B cell (primary cell): ENCODE results near the gene ZNF615. TPM values are rescaled to one million over a fixed set of nuclear protein-coding genes. Genes with fewer than 3 reads are reported as not detected.

ENCODE experiments used
- ATAC-seq: fragments of 200-7000 bp; cut with Tn5 transposase; one replicate; pipeline ENCODE4 v1.10.0; 2021; ENCODE audit warnings: low read depth, mild to moderate bottlenecking, moderate number of reproducible peaks, moderate library complexity
- CTCF ChIA-PET: fragments of 350-600 bp; sonication (Branson Sonifier 250); formaldehyde crosslinking; loops from one replicate; lab custom pipeline; 2021; ENCODE audit warnings: antibody characterized with exemption, inconsistent platforms; lab: Charles Lee
- POLR2A ChIA-PET: fragments of 350-600 bp; sonication (Branson Sonifier 250); formaldehyde crosslinking; loops from one replicate; lab custom pipeline; 2021; ENCODE audit warnings: antibody characterized with exemption; lab: Charles Lee
- DNase-seq: peaks from one replicate; pipeline ENCODE4 v3.0.0; 2013
- H2AFZ ChIP-seq: 2 replicates; pipeline ENCODE4 v1.6.1; 2012; ENCODE audit warnings: mild to moderate bottlenecking, low read depth, low read length; ENCODE audit not compliant: insufficient read depth, poor library complexity, severe bottlenecking
- H3K27ac ChIP-seq, 2 donors: 1 replicate in 1 of 2; 2 replicates in 1 of 2; pipeline ENCODE4 v1.5.1; 2012 to 2013; ENCODE audit warnings: low read length in 2 of 2, mild to moderate bottlenecking in 2 of 2, moderate library complexity in 1 of 2
- H3K27me3 ChIP-seq, 4 experiments: fragments of 200-600 bp in 1 of 4; sonication (generic) in 1 of 4; replicated peaks in 1 of 4; 1 replicate in 2 of 4; 2 replicates in 2 of 4; pipeline versions ENCODE4 v1.6.1 to v1.7.0; 2013 to 2016; ENCODE audit warnings: low read length in 3 of 4, mild to moderate bottlenecking in 2 of 4, mixed read lengths in 1 of 4, moderate library complexity in 1 of 4; ENCODE audit not compliant: insufficient read depth in 4 of 4, control insufficient read depth in 3 of 4; ENCODE audit errors: control extremely low read depth in 1 of 4
- H3K36me3 ChIP-seq, 2 experiments: replicated peaks in 1 of 2; 1 replicate in 1 of 2; 2 replicates in 1 of 2; pipeline versions ENCODE4 v1.6.1 to v1.7.1; 2013; ENCODE audit warnings: low read length in 1 of 2; ENCODE audit not compliant: insufficient read depth in 2 of 2, control insufficient read depth in 1 of 2; ENCODE audit errors: control extremely low read depth in 1 of 2, extremely low read depth in 1 of 2
- H3K4me1 ChIP-seq, 2 donors: fragments of 200-600 bp in 1 of 2; sonication (generic) in 1 of 2; 1 replicate in 1 of 2; 2 replicates in 1 of 2; pipeline versions ENCODE4 v1.5.1 to v1.6.1; 2013 to 2017; ENCODE audit warnings: low read length in 2 of 2; ENCODE audit not compliant: control insufficient read depth in 2 of 2, insufficient read depth in 2 of 2
- H3K4me2 ChIP-seq: replicated peaks from 2 replicates; pipeline ENCODE3; 2012; ENCODE audit warnings: mild to moderate bottlenecking, low read depth, low read length; ENCODE audit not compliant: poor library complexity, severe bottlenecking
- H3K4me3 ChIP-seq, 5 experiments: fragments of 200-600 bp in 1 of 5; sonication (generic) in 1 of 5; 1 replicate in 3 of 5; 2 replicates in 2 of 5; pipeline versions ENCODE4 v1.5.1 to v1.7.0; 2011 to 2016; ENCODE audit warnings: low read length in 4 of 5, mild to moderate bottlenecking in 4 of 5, low read depth in 2 of 5, control low read depth in 1 of 5, moderate library complexity in 1 of 5; ENCODE audit not compliant: insufficient read depth in 1 of 5; ENCODE audit errors: control extremely low read depth in 1 of 5, extremely low read depth in 1 of 5
- H3K79me2 ChIP-seq: fragments of 200-600 bp; sonication (generic); one replicate; pipeline ENCODE4 v1.6.0; 2016; ENCODE audit warnings: low read length; ENCODE audit not compliant: control insufficient read depth, insufficient read depth
- H3K9ac ChIP-seq: fragments of 200-600 bp; sonication (generic); 2 replicates; pipeline ENCODE4 v1.6.1; 2017; ENCODE audit warnings: mild to moderate bottlenecking, low read length, moderate library complexity
- H3K9me3 ChIP-seq, 3 donors: one replicate each; pipeline versions ENCODE4 v1.6.1 to v1.7.1; 2013; ENCODE audit warnings: low read length in 2 of 3; ENCODE audit not compliant: control insufficient read depth in 2 of 3, insufficient read depth in 1 of 3; ENCODE audit errors: control extremely low read depth in 1 of 3
- H4K20me1 ChIP-seq: 2 replicates; pipeline ENCODE4 v1.6.0; 2012; ENCODE audit warnings: mild to moderate bottlenecking, low read length; ENCODE audit not compliant: insufficient read depth, control insufficient read depth, poor library complexity, severe bottlenecking
- H3K27ac Mint-ChIP-seq: one replicate; pipeline ENCODE4 v1.8.0; 2021; ENCODE audit warnings: mixed read lengths
- H3K27me3 Mint-ChIP-seq: one replicate; pipeline ENCODE4 v1.8.0; 2021; ENCODE audit warnings: mixed read lengths
- H3K4me1 Mint-ChIP-seq: one replicate; pipeline ENCODE4 v1.8.0; 2021; ENCODE audit warnings: mixed read lengths
- H3K4me3 Mint-ChIP-seq: one replicate; pipeline ENCODE4 v1.8.0; 2021; ENCODE audit warnings: mixed read lengths
- H3K9me3 Mint-ChIP-seq: one replicate; pipeline ENCODE4 v1.8.0; 2022; ENCODE audit warnings: mixed read lengths; ENCODE audit not compliant: insufficient read depth
- CTCF ChIP-seq: fragments of 200-600 bp; IDR thresholded peaks from one replicate; pipeline ENCODE4 v1.8.0; 2022; ENCODE audit warnings: antibody characterized with exemption, mild to moderate bottlenecking
- EZH2 ChIP-seq: IDR thresholded peaks from 2 replicates; pipeline ENCODE4 v1.6.1; 2012; ENCODE audit warnings: borderline replicate concordance, low read depth, mild to moderate bottlenecking, moderate library complexity, low read length; ENCODE audit not compliant: insufficient read depth, poor library complexity, severe bottlenecking
- WGBS: methylation state at CpG from one replicate; pipeline ENCODE4 v1.1.5; 2013; ENCODE audit warnings: missing lambda C conversion rate; ENCODE audit not compliant: insufficient coverage; 5-methylcytosine and 5-hydroxymethylcytosine counted together
- intact Hi-C: fragments of 100-400 bp; cut with micrococcal nuclease; formaldehyde crosslinking; loops from one replicate; pipeline ENCODE4 v1.10.0; 2022
- polyA plus RNA-seq: library from polyadenylated mRNA; depleted of rRNA; stranded (reverse); fragments of >200 nt; gene quantifications from 2 replicates; pipeline ENCODE4 v1.2.3, GENCODE V29; 2012
- total RNA-seq, 2 donors: library from RNA; stranded (reverse); fragments of 120-200 nt in 1 of 2; gene quantifications; 1 replicate in 1 of 2; 2 replicates in 1 of 2; pipeline versions ENCODE4 v1.2.3 to v1.2.4, GENCODE V29; 2013 to 2022

ZNF615 gene
- total and polyA plus RNA-seq, 2 donors (not counting 1 experiment from before 2014, with no cell fraction given): 5.0 to 16.8 TPM

GRCh38 chr19:51944798-51945552, 63.0 kb downstream of the ZNF615 start:
- Mint-ChIP-seq H3K9me3 (peaks cover 43% of the 10 kb centered on the region), H3K27ac (no peak overlapping the region), H3K4me1 (no peaks in the 10 kb centered on the region), H3K4me3 (no peak overlapping the region), H3K27me3 (no peaks in the 10 kb centered on the region)
- H3K36me3 ChIP-seq: peaks cover 11 to 48% of the 10 kb centered on the region in 2 experiments
- no peak overlapping the region for H2AFZ ChIP-seq
- no peak for TF ChIP-seq EZH2
- TF ChIP-seq CTCF: no peak
- WGBS: 90% methylated on average over 2 of the region's 7 CpGs
- H4K20me1 ChIP-seq: no peaks in the 10 kb centered on the region
- H3K9me3 ChIP-seq: peaks cover 23 to 90% (median 52%) of the 10 kb centered on the region in 3 donors
- peak overlapping the region in 1 of 5 experiments; percentile 17 for H3K4me3 ChIP-seq
- no peak overlapping the region for H3K4me2 ChIP-seq
- intact Hi-C loops: no loop called here
- no peaks in the 10 kb centered on the region for H3K79me2 ChIP-seq
- DNase-seq (no peak), ATAC-seq (no peak)
- ChIA-PET CTCF (no interaction called here), POLR2A (no interaction called here)
- no peaks in the 10 kb centered on the region for H3K4me1 ChIP-seq
- H3K9ac ChIP-seq: no peak overlapping the region
- H3K27me3 ChIP-seq: no peaks in the 10 kb centered on the region
- H3K27ac ChIP-seq: no peak overlapping the region

Other genes with a start within 250 kb of the ZNF615 start
- not detected in 2 replicates for gene FPR2, start 247.0 kb downstream of the ZNF615 start, total RNA-seq
- gene FPR2, start 247.0 kb downstream of the ZNF615 start, polyA plus RNA-seq: 0.04 TPM in 1 of 2 replicates, not detected in the other
- 0.44 and 0.51 TPM in 2 replicates for gene FPR3, start 213.1 kb downstream of the ZNF615 start, total RNA-seq
- not detected in 2 replicates for gene FPR3, start 213.1 kb downstream of the ZNF615 start, polyA plus RNA-seq
- gene ZNF577, start 120.3 kb downstream of the ZNF615 start, total RNA-seq: 26.0 and 27.9 TPM in 2 replicates
- gene ZNF577, start 120.3 kb downstream of the ZNF615 start, polyA plus RNA-seq: 12.8 and 15.9 TPM in 2 replicates
- 35.7 and 36.3 TPM in 2 replicates for gene ZNF649, start 103.2 kb downstream of the ZNF615 start, total RNA-seq
- 3.8 and 4.1 TPM in 2 replicates for gene ZNF649, start 103.2 kb downstream of the ZNF615 start, polyA plus RNA-seq
- gene ZNF613, start 80.7 kb downstream of the ZNF615 start, total RNA-seq: 7.0 and 11.2 TPM in 2 replicates
- 0.91 and 3.0 TPM in 2 replicates for gene ZNF613, start 80.7 kb downstream of the ZNF615 start, polyA plus RNA-seq
- 50.2 and 53.0 TPM in 2 replicates for gene ZNF350, start 21.4 kb downstream of the ZNF615 start, total RNA-seq
- 6.0 and 13.9 TPM in 2 replicates for gene ZNF350, start 21.4 kb downstream of the ZNF615 start, polyA plus RNA-seq
- 12.3 and 14.3 TPM in 2 replicates for gene ZNF614, start 20.2 kb upstream of the ZNF615 start, total RNA-seq
- gene ZNF614, start 20.2 kb upstream of the ZNF615 start, polyA plus RNA-seq: 3.5 and 6.5 TPM in 2 replicates
- 25.0 and 28.7 TPM in 2 replicates for gene ZNF432, start 40.6 kb upstream of the ZNF615 start, total RNA-seq
- 5.1 and 9.6 TPM in 2 replicates for gene ZNF432, start 40.6 kb upstream of the ZNF615 start, polyA plus RNA-seq
- 50.8 and 54.5 TPM in 2 replicates for gene ZNF841, start 87.6 kb upstream of the ZNF615 start, total RNA-seq
- gene ZNF841, start 87.6 kb upstream of the ZNF615 start, polyA plus RNA-seq: 7.4 and 13.4 TPM in 2 replicates
- 13.8 and 14.2 TPM in 2 replicates for gene ZNF616, start 131.7 kb upstream of the ZNF615 start, total RNA-seq
- gene ZNF616, start 131.7 kb upstream of the ZNF615 start, polyA plus RNA-seq: 1.2 and 1.4 TPM in 2 replicates
- 42.0 and 46.4 TPM in 2 replicates for gene ZNF836, start 163.4 kb upstream of the ZNF615 start, total RNA-seq
- gene ZNF836, start 163.4 kb upstream of the ZNF615 start, polyA plus RNA-seq: 8.1 and 9.1 TPM in 2 replicates
- gene PPP2R1A, start 181.8 kb upstream of the ZNF615 start, total RNA-seq: 202 and 227 TPM in 2 replicates
- gene PPP2R1A, start 181.8 kb upstream of the ZNF615 start, polyA plus RNA-seq: 77.8 and 108 TPM in 2 replicates